GM12875 (cell line): ENCODE data around the gene GKN1.

Experiments
- H3K4me3 ChIP-seq: one replicate; pipeline ENCODE4 v1.5.1; 2011; ENCODE audit warnings: low read depth, low read length, control low read depth
- CTCF ChIP-seq: IDR thresholded peaks from 2 replicates; pipeline ENCODE4 v1.5.1; 2011; ENCODE audit warnings: low read depth, mild to moderate bottlenecking, control low read depth, inconsistent platforms, low read length, moderate library complexity, borderline replicate concordance; ENCODE audit not compliant: insufficient read depth

The GKN1 gene

GRCh38 chr2:68935471-68935870 lies 39.0 kb upstream of the GKN1 start:
- H3K4me3 ChIP-seq = no peak overlapping the region
- no peak for TF ChIP-seq CTCF

DNA sequence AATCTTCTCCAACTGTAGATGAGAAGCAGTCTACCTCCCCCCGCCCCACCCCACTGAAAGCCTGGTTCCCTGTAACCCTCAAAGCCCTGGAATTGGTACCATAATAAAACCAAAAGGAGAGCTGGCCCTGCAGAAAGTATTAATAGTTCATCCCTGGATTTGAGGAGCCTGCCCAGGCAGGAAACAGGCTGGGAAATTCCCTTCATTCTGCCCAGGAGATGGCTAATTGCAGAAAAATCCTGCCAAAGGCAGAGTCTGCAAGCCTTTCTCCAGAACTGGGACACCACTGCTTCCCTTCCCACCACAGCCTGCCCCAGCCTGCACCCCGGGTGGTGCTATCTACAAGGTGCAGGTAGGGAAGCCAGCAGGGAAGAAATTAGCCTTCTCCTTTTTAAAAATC lies 38.0 kb upstream of the GKN1 start:
- no peak for TF ChIP-seq CTCF
- H3K4me3 ChIP-seq = no peak overlapping the region

DNA sequence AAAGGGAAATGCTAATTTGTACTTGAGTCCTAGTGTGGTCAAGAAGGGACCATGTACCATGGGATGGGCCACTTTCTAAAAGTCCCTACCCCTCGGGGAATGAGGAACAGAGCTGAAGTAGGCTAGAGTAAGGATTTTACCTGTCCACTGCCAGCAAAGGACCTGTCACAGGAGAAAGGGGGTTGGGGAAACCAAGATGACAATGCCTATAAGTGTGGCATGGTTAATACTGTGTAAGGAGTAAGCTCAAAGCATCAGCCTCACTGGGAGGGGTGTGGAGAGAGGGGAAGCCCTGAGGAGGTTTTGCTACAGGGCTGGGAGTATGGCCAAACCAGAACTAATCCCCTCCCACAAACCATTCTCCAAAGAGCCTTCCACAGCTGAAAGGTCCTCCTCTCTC lies 37.5 kb upstream of the GKN1 start:
- H3K4me3 ChIP-seq = no peak overlapping the region
- no peak for TF ChIP-seq CTCF

DNA sequence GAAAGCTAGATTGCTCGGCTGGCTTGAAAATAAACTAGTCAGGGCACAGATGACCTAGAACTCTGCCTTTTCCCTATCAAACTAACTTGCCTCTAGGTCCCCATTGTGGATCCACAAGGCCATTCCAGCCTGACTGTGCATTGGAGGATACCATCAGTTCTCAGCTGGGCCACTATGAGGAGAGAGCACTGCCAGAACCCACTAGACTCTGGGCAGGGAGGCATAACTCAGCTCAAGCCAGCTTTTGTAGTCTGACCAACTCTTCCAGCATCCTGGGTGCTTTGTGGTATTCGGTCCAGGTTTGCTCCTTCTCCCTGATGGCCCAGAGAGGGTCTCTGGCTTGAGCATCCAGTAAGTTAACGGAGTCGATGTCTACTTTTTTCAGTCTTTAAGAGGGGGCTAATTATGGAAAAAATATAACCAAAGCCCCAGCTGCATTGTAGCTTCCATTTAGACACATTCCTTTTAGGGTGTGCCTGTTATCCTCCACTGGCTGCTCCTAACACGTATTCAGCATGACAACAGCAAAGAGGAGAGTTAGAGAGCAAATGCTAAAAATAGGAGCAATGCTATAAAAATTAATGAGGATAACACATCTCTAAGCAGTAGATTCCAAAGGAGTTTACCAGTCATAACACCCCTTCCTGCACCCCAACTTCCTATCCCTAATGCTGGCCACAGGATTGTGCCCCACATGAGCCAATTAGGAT lies 36.9 kb upstream of the GKN1 start:
- no peak for TF ChIP-seq CTCF
- H3K4me3 ChIP-seq = no peak overlapping the region

DNA sequence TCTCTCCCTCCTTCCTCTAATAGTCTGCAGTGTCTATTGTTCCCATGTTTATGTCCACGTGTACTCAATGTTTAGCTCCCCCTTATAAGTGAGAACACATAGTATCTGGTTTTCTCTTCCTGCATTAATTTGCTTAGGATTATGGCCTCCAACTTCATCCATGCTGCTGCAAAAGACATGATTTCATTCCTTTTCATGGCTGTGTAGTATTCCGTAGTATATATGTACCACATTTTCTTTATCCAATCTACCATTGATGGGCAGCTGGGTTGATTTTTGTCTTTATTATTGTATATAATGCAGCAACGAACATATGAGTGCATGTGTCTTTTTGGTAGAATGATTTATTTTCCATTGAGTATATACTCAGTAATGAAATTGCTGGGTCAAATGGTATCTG lies 35.5 kb upstream of the GKN1 start:
- H3K4me3 ChIP-seq = no peak overlapping the region
- no peak for TF ChIP-seq CTCF

GRCh38 chr2:68939962-68940361 lies 34.5 kb upstream of the GKN1 start:
- no peak overlapping the region for H3K4me3 ChIP-seq
- TF ChIP-seq CTCF = no peak

DNA sequence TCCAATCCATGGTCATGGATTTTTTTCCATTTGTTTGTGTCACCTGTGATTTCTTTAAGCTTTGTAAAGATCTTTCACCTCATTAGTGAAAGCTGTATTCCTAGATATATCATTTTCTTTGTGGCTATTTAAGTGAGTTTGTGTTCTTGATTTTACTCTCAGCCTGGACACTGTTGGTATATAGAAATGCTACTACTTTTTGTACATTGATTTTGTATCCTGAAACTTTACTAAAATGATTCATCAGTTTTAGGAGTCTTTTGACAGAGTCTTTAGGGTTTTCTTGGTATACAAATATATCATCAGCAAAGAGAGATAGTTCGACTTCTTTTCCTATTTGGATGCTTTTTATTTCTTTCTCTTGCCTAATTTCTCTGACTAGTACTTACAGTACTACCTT lies 34.1 kb upstream of the GKN1 start:
- TF ChIP-seq CTCF = no peak
- H3K4me3 ChIP-seq = no peak overlapping the region
